ENCODE data around the gene CLMN.
A peak's percentile ranks its signal among the peaks of the same experiment; 100 is the strongest.

Gene CLMN

DNA sequence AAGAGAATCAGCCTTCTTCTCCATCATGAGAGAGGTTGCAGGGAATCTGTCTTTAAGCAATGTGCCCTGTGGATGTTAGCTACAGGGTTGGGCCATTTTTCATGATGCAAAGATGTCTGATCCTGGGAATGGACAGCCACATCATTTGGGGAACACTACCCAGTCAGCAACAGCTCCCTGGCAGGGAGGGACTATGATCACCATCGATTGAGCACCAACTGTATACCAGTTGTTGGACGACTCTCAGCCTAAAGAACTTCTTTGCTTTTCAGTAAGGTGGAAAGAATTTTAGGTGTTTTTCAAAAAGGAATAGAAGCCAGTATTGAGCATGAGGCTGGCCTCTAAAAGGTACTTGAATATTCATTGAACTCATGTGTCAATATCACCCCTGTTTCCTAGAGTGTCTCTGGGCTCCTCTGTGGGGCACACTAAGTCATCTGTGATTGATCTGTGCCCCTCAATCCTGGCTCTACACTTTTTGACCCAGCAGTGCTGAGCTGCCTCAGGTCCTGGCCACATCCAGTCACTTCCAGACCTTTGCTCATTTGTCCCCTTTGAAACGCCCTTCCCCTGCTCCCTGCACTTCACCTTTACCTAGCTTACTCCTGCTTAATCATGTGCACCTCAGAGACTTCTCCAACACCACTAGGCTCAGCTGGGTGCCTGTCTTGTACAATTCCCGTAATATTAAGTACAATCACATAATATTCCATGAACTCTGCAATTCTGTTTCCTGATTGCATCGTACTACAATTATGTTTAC is 2.2 kb upstream of the CLMN start:
- DNase-seq (ENCODE audit: low spot score) = no peak

GRCh38 chr14:95320955-95321600 is 1.4 kb upstream of the CLMN start:
- no peak for DNase-seq (ENCODE audit: low spot score)

More for the DNA sequence above, 2.2 kb upstream of the CLMN start:
- FAIRE-seq = no peak

DNA sequence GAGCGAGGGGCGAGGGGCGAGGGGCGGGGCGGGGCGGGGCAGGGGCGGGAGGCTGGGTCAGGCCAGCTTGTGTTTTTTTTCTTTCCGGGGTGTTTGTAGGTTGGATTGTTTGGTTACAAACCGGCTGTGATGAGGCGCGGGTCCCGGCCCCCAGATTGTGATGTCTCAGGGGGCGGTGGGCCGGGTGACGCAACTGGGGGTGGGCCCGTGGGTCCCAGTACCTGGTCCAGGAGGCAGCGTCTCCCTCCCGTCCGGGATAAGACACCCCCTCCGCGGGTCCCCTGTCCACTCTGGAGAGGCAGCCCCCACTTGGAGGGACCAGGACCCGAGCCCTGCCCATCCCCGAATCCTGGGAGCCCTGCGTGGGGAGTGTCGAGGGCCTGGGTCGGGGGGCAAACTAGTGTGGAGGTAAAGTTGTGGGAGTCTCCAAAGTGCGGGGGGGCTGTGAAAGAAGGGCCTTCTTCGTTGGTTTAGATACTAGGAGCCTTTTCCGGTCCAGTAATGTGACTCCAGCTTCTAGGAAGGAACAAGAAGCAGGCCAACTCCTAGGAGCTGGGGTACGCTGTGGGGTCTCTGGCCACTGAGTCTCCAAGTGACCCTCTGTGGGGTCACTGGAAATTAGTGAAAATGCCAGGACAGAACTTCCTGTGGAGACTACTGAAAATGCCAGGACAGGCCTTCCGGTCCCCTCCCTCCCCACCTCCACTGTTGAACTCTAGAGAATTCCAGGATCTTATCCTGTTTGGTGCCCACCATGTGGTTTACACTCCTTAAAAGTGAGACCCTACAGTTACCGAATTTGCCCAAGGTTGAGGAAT is 579 bp upstream of the CLMN start:
- FAIRE-seq (no peak), DNase-seq (ENCODE audit: low spot score) (peak; percentile 10)

More at GRCh38 chr14:95320955-95321600, 1.4 kb upstream of the CLMN start:
- FAIRE-seq = no peak

- FAIRE-seq (no peak), DNase-seq (ENCODE audit: low spot score) (peak; percentile 7)
Measured at GRCh38 chr14:95318399-95319311, 1.1 kb downstream of the CLMN start.

- FAIRE-seq (no peak), DNase-seq (ENCODE audit: low spot score) (no peak)
Measured at GRCh38 chr14:95317817-95318343, 1.8 kb downstream of the CLMN start.

DNA sequence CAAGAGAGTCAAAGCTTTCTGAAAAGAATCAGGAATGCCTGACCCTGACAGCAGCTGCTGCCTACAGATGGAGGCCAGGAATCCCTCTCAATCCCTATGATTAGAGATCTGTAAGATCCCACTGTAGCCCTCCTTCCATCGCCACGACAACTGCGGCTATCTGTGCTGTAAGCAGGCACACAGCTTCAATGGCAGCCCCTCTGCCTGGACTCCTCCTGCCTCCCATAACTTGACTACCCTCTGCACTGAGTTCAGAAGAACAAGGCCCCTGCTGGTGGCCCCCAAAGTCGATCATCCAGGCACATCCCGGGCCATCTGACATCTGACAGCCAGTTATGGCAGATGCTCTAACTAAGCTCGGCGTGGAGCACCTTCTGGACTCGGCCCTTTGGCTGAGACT is 2.9 kb downstream of the CLMN start:
- DNase-seq (ENCODE audit: low spot score) (no peak), FAIRE-seq (no peak)

DNA sequence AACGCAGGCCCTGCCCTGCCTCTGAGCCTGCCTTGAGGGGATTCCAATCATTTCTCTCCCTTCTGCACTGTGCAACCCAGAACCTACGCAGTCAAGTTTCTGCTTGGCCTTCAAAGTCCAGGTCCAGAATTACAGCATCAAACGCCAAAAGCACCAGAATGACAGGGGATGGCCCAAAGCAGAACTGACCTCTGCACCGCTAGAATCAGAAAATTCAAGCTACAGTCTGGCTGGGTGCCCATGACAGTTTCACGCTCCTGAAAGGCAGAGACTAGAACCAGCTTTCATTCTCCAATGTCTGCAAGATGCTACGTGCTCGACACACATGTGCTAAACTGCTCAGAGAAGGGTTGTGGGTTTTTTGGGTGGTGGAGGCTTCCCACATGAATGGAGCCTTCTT is 4.1 kb downstream of the CLMN start:
- FAIRE-seq = no peak

DNA sequence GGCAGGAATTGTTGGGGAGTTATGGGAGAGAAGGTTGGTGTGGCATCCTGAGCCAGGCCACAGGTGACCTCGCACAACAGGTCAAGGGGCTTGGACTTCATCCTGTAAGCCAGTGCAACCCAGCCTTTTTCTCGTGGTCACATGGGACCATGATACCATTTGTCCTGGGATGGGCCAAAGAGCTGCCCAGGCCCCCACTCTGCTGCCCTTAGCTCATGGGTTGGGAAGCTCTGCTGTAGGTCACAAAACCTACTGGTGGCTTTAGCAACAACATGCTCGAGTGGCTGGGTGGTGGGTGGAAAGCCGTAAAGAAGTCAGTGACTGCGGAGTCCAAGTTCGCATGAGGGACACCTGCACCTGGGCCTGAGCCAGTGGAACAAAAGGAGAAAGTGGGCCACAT is 4.6 kb downstream of the CLMN start:
- DNase-seq (ENCODE audit: low spot score) = no peak
- FAIRE-seq = no peak

More for the DNA sequence above, 4.1 kb downstream of the CLMN start:
- no peak for DNase-seq (ENCODE audit: low spot score)

GRCh38 chr14:95314609-95315008 is 5.1 kb downstream of the CLMN start:
- FAIRE-seq (no peak), DNase-seq (ENCODE audit: low spot score) (no peak)

DNA sequence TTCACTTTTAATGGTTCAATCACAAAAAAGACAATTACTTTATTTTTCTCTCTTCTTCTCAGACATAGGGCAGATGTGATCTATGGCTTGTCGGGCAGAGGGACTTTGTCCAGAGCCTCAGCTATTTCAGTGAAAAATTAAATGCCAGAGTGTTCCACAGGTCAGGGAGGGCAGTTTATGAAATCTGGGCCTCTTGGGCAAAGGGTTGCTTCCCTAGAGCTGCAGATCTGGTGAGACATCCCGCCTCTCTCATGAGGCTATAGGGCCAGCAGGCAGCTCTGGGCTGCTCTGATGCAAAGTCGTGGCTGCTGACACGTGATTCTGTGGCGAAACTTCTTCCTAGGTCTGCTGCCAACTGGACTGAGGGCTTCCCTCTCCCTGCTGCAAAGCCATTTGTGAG is 6.0 kb downstream of the CLMN start:
- no peak for DNase-seq (ENCODE audit: low spot score)
- FAIRE-seq = no peak

- FAIRE-seq = no peak
- no peak for DNase-seq (ENCODE audit: low spot score)
Measured at GRCh38 chr14:95313190-95313589, 6.5 kb downstream of the CLMN start.

DNA sequence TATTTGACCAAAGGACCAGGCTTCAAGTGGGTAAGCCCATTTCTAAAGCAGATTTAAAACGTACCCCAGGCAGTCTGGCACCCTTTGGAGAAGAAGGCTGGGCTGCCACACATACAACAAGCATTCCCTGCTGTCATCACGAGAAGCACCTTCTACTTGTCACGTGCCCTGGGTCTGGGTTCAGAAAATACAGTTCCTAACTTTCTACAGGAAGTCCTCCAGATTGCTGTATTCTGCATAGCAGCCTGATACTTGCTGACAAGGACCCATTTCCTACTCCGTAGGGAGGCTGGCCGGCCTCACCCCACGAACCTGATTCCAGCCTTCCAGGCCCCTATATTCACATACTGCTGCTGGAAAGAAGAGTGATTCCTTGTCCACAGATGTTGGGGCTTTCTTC is 7.4 kb downstream of the CLMN start:
- FAIRE-seq (no peak), DNase-seq (ENCODE audit: low spot score) (no peak)

- FAIRE-seq (no peak), DNase-seq (ENCODE audit: low spot score) (peak; percentile 33)
Measured at GRCh38 chr14:95311752-95312151, 8.0 kb downstream of the CLMN start.

DNA sequence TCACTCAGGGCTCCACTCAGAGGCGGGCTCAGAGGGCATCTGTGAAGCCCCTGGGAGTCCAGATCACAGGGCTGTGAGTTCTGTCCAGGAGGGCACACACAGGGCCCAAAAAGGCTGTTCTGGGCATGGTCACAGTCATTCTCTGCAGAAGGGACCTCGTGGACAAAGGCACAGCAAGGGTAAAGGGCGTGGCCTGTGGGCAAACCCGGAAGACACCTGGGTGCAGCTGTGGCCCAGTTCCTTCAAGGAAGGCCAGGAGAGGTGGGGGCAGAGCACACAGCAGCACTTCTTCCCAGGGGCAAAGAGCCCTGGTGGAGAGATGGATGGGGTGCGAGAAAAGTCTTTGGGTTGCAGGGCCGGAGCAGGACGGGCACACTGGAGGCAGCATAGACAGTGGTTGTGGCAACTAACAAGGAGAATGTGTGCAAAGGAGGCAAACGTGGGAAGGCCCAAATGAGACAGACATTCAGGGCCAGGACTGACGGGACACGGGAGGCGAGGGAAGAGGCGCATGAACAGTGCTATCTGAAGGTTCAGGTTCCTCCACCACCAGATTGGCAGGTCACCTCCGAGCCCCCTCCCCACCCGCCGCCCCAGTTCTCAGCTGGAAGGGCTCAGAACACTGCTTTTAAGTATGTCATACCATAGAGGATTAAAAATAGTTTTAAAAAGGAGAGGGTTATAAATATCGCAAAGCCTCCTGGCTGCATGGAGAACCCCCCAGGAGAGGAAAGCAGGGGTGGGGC is 8.9 kb downstream of the CLMN start:
- DNase-seq (ENCODE audit: low spot score) (no peak), FAIRE-seq (no peak)

GRCh38 chr14:95309261-95310051 is 10.3 kb downstream of the CLMN start:
- FAIRE-seq = no peak

GRCh38 chr14:95308073-95308472 is 11.6 kb downstream of the CLMN start:
- FAIRE-seq = no peak

More at GRCh38 chr14:95309261-95310051, 10.3 kb downstream of the CLMN start:
- DNase-seq (ENCODE audit: low spot score) = no peak

DNA sequence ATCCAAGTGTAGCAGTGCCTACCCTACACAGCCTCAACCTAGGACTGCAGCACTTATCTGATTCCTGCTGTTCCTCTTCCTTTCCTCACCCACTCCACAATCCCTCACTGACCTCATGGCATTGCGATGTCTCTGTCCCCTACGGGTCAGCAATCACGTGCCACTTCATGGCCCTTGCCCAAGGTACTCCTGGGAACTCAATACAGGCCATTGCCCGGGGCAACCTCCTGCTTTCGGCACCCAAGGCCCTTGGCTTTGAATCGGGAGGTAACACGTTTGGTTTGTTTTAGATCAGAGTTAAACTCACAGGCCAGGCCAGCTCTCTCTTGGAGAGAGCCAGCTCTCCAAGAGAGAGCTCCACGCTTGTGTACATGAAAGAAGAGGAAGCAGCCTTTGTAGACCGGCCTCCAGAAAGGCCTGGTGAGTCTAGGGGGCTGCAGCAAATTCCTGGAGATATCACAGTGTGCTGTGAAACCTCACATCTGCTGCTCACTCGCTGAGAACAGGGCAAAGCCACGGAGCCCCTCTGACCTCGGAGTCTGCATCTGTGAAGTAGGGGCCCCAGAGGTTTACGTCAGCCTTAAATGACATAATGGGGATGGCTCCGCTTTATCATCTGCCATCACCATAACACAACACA is 12.2 kb downstream of the CLMN start:
- no peak for DNase-seq (ENCODE audit: low spot score)
- no peak for FAIRE-seq

More at GRCh38 chr14:95308073-95308472, 11.6 kb downstream of the CLMN start:
- no peak for DNase-seq (ENCODE audit: low spot score)

DNA sequence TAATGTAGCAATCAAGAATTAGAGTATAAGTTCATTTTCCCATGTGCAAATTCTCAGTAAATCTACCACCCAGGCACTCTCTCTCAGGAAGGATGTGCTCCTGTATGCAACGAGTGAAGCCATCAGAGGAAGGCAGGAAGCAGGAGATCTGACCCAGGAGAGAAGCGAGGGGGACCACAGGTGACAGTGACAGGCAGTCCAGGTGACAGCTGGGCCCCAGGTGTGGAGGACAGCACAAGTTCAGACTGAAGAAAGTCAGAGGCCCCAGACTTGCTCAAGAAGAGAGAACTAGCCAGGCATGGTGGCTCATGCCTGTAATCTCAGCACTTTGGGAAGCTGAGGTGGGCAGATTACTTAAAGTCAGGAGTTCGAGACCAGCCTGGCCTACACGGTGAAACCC is 13.8 kb downstream of the CLMN start:
- DNase-seq (ENCODE audit: low spot score) (no peak), FAIRE-seq (no peak)

- FAIRE-seq = no peak
- no peak for DNase-seq (ENCODE audit: low spot score)
Measured at GRCh38 chr14:95305145-95305544, 14.6 kb downstream of the CLMN start.
